Measurements from ENCODE around the gene SLC8B1.

Gene SLC8B1

DNA sequence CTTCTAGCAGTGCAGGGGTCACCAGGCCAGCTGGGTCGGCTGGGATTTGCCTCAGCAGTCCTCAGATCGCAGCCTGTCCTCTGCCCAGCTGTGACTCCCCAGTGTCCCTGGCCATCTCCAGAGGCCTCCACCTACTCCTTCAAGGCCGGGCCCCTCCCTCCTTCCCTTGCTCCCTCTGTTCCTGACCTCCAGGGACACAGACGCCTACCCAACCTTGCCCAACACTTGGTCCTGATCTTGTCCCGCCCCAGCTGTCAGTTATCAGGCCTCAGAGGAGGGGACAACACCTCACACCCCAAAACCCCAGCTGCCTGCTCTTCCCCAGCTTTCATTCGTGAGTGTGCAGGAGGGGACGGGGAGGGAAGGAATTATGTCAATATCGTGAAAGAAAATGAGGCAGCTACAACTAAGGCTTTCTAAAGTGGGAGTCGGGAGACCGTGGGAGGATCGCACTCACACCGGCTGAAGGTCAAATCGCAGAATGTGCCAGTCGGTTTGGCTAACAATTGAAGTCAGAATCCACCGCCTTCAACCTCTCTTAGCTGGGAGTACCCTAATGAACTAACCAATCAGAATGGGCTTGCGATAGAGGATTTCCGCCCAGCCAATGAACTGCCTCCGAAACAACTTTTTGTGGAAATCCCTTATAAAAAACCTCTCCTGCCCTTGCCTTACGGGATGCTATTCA, 14.1 kb upstream of the SLC8B1 start:
- DNase-seq (ENCODE audit: low read depth), result no peak
- H3K4me3 ChIP-seq (ENCODE audit: low read depth, low read length), result no peak overlapping the region
- TF ChIP-seq, protein P1, sequence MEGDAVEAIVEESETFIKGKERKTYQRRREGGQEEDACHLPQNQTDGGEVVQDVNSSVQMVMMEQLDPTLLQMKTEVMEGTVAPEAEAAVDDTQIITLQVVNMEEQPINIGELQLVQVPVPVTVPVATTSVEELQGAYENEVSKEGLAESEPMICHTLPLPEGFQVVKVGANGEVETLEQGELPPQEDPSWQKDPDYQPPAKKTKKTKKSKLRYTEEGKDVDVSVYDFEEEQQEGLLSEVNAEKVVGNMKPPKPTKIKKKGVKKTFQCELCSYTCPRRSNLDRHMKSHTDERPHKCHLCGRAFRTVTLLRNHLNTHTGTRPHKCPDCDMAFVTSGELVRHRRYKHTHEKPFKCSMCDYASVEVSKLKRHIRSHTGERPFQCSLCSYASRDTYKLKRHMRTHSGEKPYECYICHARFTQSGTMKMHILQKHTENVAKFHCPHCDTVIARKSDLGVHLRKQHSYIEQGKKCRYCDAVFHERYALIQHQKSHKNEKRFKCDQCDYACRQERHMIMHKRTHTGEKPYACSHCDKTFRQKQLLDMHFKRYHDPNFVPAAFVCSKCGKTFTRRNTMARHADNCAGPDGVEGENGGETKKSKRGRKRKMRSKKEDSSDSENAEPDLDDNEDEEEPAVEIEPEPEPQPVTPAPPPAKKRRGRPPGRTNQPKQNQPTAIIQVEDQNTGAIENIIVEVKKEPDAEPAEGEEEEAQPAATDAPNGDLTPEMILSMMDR (IDR thresholded peaks at IDR 0.05; ENCODE audit: low read depth, low read length), result no peak
- TF ChIP-seq, protein P2, sequence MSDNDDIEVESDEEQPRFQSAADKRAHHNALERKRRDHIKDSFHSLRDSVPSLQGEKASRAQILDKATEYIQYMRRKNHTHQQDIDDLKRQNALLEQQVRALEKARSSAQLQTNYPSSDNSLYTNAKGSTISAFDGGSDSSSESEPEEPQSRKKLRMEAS (IDR thresholded peaks at IDR 0.05; ENCODE audit: low read depth, low read length), result no peak
- TF ChIP-seq MYC (IDR thresholded peaks at IDR 0.05; ENCODE audit: low read depth, low read length) (no peak), POLR2A (IDR thresholded peaks at IDR 0.05; ENCODE audit: extremely low read depth, insufficient read length) (no peak)

DNA sequence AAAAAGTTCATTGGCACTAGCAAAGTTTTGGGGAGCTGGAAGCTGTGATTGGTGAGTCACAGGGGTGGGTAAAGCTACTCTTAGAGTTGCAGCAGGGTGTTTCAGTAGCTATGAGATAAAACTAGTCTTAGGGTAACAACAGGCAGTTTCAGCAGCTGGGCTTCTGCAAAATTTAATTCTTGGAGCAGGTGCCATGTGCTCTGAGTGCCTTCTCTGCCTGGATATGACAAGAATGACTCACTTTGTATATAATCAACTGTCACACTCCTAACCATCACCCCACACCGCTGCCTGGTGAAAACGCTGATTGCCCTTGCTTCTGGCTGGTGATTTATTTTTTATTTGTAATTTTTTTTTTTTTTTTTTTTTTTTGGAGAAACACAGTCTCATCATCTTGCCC, 13.0 kb upstream of the SLC8B1 start:
- H3K4me3 ChIP-seq (ENCODE audit: low read depth, low read length), result no peak overlapping the region
- TF ChIP-seq POLR2A (IDR thresholded peaks at IDR 0.05; ENCODE audit: extremely low read depth, insufficient read length) (no peak), MYC (IDR thresholded peaks at IDR 0.05; ENCODE audit: low read depth, low read length) (peak; percentile 76)
- TF ChIP-seq, protein P2 (IDR thresholded peaks at IDR 0.05; ENCODE audit: low read depth, low read length), result peak; percentile 82
- TF ChIP-seq, protein P1 (IDR thresholded peaks at IDR 0.05; ENCODE audit: low read depth, low read length), result no peak
- DNase-seq (ENCODE audit: low read depth), result no peak

DNA sequence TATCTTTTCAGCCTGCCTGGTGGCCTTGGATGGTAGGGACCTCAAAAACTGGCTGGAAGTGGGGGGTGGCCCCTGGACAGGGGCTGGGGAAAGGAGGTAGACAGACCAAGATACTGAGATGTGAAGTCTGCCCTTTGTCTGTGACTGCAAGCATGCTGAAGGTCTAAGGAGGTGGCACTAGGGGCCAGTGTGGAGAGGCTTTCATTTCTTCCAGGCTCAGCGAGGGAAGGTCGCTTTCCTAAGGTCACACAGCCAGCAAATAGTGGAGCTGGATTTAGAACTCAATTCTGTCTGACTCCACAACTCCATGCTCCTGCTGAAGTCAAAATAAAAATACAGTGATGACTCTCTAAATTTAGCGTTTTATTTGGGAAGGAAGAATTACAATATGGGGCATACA, 12.2 kb upstream of the SLC8B1 start:
- no peak for DNase-seq (ENCODE audit: low read depth)
- no peak for TF ChIP-seq MYC (IDR thresholded peaks at IDR 0.05; ENCODE audit: low read depth, low read length)
- TF ChIP-seq, protein P1 (IDR thresholded peaks at IDR 0.05; ENCODE audit: low read depth, low read length), result peak; percentile 5
- TF ChIP-seq, protein P2 (IDR thresholded peaks at IDR 0.05; ENCODE audit: low read depth, low read length), result no peak
- TF ChIP-seq POLR2A (IDR thresholded peaks at IDR 0.05; ENCODE audit: extremely low read depth, insufficient read length), result no peak
- no peak overlapping the region for H3K4me3 ChIP-seq (ENCODE audit: low read depth, low read length)

DNA sequence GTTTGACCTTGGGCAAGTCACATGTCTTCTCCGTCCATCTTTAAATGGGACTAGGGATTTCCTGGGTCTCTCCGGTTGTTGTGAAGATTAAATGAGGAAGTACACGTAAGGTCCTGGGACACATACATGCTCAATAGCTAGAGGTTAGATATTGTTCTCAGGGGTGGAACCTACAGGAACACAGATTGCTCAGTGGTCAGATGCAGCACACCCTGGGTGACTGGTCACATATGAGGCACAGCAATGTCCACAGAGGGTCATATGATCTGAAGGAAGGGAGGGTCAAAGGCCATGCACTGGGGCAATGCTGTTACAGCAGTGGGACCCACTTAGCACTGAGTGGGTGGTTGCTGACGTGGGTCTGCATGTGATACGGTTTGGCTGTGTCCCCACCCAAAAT, 11.4 kb upstream of the SLC8B1 start:
- TF ChIP-seq MYC (IDR thresholded peaks at IDR 0.05; ENCODE audit: low read depth, low read length) (no peak), POLR2A (IDR thresholded peaks at IDR 0.05; ENCODE audit: extremely low read depth, insufficient read length) (no peak)
- TF ChIP-seq, protein P1 (IDR thresholded peaks at IDR 0.05; ENCODE audit: low read depth, low read length), result no peak
- TF ChIP-seq, protein P2 (IDR thresholded peaks at IDR 0.05; ENCODE audit: low read depth, low read length), result no peak
- no peak for DNase-seq (ENCODE audit: low read depth)
- no peak overlapping the region for H3K4me3 ChIP-seq (ENCODE audit: low read depth, low read length)

DNA sequence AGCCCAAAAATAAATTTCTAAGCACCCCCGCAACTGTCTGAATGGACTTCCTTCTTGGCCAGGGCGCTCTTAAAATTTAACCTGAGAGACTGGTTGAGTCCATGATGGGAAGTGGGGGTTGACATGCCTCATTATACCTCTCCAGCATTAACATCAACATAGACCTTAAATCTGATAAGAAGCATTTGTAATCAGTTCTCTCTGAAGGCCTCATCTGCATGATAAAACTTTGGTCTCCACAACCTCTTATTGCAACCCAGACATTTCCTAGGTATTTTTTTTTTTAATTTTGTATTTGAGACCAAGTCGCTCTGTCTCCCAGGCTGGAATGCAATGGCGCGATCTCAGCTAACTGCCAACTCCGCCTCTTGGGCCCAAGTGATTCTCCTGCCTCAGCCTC, 10.4 kb upstream of the SLC8B1 start:
- no peak overlapping the region for H3K4me3 ChIP-seq (ENCODE audit: low read depth, low read length)
- DNase-seq (ENCODE audit: low read depth), result no peak
- TF ChIP-seq, protein P2 (IDR thresholded peaks at IDR 0.05; ENCODE audit: low read depth, low read length), result no peak
- TF ChIP-seq, protein P1 (IDR thresholded peaks at IDR 0.05; ENCODE audit: low read depth, low read length), result no peak
- TF ChIP-seq MYC (IDR thresholded peaks at IDR 0.05; ENCODE audit: low read depth, low read length) (no peak), POLR2A (IDR thresholded peaks at IDR 0.05; ENCODE audit: extremely low read depth, insufficient read length) (no peak)
